Skeletal muscle cell (primary cell): ENCODE data around the gene MRTFB.
A peak's percentile ranks its signal among the peaks of the same experiment; 100 is the strongest.

Experiments
- DNase-seq: peaks from one replicate; pipeline ENCODE4 v3.0.0-alpha.2; 2010; ENCODE audit warnings: low read depth
- H3K4me3 ChIP-seq: 2 replicates; pipeline ENCODE4 v1.5.1; 2011; ENCODE audit warnings: low read depth, mild to moderate bottlenecking, control low read depth, low read length, moderate library complexity

Gene MRTFB

DNA sequence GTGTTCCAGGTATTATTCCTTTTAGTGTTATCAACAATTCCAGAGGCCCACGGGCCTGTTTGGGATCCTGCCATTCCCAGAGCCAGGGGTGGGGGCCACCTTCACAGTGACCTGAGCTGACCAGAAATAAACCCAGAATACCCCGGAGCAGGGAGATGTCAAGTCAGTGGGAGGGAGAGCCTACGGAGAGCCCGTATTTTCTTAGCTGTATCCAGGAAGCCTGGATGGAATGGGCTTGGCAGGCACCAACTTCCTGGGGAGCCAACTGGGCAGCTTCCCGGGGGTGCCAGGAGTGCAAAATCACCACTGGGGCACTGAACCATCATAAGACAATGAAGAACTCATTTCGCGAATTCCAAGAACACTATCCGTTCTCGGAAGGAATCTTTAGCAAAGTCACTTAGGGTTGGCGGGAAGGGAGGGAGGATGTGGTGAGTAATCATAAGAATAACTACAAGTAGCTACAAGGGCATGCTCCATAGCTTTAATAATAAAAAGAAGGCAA, 13.2 kb upstream of the MRTFB start:
- no peak overlapping the region for H3K4me3 ChIP-seq
- DNase-seq: no peak

DNA sequence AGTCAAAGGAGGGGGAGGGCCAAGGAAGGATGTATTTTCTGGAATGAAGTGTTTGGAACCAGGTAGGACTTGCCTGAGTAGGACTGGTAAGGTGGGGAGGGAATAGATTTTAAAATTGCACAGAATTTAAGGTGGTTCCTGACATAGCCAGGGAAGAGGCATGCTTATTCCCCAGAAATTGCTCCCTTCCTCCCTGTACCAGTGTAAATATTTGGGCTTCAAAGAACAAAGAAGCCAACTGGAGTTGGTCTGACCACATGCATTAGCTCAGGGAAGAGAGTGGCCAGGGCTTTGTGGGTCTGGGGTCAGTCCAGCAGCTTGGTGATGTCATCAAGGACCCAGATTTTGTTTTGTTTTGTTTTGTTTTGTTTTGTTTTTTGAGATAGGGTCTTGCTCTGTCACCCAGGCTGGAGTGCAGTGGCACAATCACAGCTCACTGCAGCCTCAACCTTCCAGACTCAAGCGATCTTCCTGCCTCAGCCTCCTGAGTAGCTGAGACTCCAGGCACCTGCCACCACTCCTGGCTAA, 9.3 kb upstream of the MRTFB start:
- H3K4me3 ChIP-seq: no peak overlapping the region
- DNase-seq: no peak

DNA sequence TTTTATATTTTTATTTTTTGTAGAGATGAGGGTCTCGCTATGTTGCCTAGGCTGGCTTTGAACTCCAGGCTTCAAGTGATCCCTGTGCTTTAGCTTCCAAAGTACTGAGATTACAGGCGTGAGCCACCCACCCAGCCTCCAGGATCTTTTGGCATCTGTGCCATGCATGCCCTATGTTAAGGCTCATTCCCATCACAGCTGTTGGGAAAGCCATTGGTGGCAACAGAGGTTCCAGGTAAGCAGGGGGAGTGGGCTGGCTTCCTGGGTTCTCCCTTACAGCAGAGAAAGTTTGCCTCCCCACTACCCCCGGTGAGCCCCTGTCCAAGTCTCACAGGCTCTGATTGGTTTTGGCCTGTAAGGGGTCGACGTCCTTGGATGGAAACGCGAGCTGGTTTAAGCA, 8.9 kb upstream of the MRTFB start:
- H3K4me3 ChIP-seq: no peak overlapping the region
- DNase-seq: no peak

DNA sequence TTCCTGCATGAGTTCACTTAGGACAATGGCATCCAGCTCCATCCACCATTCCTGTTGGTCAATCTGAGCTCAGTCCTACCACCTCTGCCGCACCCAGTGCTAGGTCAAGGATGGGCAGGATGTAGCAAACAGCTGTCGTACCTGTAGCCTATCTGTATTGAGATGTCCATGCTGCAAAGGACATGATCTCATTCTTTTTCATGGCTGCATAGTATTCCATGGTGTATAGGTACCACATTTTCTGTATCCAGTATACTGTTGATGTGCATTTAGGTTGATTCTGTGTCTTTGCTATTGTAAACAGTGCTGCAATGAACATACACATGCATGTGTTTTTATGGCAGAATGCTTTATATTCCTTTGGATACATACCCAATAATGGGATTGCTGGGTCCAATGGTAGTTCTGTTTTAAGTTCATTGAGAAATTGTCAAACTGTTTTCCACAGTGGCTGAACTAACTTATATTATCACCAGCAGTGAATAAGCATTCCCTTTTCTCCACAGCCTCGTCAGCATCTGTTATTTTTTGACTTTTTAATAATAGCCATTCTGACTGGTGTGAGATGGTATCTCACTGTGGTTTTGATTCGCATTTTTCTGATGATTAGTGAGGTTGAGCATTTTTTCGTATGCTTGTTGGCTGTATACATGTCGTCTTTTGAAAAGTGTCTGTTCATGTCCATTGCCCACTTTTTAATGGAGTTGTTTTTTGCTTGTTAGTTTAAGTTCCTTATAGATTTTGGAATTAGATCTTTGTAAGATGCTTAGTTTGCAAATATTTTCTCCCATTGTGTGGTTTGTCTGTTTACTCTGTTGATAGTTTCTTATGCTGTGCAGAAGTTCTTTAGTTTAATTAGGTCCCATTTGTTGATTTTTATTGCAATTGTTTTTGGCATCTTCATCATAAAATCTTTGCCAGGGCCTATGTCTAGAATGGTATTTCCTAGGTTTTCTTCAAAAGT, 7.2 kb upstream of the MRTFB start:
- DNase-seq: no peak

DNA sequence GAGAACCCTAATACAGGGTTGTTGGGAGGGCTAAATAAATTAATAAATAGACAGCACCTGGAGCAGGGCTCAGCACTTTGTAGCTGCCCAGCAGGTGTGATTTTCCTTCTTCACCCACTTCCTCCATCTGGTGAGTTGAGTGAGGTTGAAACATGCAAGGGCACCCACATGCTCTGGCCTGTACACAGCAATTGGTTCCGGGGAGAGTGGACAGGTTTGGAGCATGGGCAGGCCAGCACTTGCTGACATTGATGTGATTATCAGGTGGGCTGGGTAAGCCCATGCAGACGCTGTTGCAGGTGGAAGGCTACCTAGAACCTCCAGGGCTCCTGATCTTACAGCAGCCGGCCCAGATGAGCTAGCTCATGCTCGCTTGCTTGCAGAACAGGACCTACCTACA, 1.3 kb upstream of the MRTFB start:
- no peak for DNase-seq
- no peak overlapping the region for H3K4me3 ChIP-seq

More for the DNA sequence above, 7.2 kb upstream of the MRTFB start:
- no peak overlapping the region for H3K4me3 ChIP-seq

DNA sequence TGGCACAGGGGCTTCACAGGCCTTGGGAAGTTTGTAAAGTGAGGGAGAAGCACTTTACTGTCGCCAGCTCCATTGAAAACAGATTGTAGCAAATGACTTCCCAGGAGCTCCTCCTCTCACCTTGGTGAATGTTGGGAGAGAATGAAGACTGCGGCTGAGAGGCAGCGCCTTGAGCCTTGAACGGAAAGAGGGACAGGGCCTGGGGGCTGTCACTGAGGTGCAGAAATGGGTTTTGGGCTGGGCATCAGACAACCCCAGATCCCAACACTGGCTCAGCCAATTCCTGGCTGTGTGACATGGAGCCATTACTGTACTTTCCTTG, 603 bp upstream of the MRTFB start:
- peak overlapping the region; percentile 64 for H3K4me3 ChIP-seq
- no peak for DNase-seq

DNA sequence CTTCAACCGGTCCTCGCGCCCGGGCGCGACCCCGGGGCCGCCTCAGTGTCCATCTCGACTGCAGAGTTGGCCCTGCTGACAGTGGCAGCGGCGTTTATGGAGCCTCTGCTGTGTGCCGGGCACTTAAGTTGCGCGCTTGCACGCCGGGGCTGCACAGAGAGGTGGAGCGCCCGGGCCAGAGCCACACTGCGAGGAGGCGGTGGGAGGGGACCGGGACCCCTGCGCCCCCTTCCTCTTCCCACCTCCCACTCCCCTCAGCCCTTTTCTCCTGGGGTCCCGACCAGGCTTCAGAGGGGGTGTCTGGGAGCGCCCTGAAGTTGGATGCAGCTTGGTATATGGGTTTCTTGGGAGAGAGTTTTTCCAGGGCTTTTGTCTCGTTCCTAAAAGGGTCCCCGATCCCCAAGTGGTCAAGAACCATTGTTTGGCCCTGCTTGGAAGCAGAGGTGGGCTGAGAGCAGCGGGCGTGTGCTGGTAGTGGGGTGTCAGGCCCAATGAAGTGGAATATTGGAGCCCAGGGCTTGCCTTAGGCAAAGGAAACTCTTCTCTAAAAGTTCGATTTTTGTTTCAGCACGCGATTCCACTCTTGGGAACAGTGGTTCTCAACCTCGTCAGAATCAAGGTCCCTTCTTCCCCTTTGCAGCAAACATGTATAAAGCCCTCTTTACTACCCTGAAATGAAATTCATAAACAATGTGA, 605 bp downstream of the MRTFB start:
- DNase-seq: no peak
- H3K4me3 ChIP-seq: peak overlapping the region; percentile 64

DNA sequence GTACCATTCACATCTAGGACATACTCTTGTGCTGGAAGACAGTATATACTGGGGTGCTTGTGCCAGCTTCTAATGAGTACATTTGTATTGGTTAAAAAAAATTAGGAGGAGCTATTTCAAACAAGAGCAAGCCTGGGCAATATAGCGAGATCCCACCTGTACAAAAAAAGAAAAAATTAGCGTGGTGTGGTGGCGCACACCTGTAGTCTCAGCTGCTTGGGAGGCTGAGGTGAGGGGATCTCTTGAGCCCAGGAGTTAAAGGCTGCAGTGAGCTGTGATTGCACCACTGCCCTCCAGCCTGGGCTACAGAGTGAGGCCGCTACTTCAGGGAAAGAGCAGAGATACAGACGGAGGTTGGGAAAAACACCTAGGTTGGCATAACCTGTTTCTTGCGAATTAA, 1.2 kb downstream of the MRTFB start:
- no peak for DNase-seq
- H3K4me3 ChIP-seq: peak overlapping the region; percentile 64

DNA sequence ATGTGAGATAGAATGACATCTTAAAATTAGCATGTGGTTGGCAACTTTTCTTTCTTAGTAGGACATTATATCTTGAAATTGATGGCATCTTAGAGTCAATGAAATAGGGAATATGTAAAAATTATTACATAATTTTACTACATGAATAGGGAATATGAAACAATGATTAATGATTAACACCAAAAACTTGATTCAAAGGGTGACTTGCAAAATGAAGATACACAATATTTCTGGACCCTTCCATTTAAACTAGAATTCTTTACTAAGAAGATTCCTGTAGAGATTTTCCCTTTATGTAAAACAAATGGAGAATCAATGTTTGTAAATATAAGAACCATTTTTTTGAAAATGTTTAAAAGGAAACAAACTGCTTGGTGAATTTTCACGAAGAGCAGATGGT, 3.4 kb downstream of the MRTFB start:
- no peak overlapping the region for H3K4me3 ChIP-seq
- no peak for DNase-seq

DNA sequence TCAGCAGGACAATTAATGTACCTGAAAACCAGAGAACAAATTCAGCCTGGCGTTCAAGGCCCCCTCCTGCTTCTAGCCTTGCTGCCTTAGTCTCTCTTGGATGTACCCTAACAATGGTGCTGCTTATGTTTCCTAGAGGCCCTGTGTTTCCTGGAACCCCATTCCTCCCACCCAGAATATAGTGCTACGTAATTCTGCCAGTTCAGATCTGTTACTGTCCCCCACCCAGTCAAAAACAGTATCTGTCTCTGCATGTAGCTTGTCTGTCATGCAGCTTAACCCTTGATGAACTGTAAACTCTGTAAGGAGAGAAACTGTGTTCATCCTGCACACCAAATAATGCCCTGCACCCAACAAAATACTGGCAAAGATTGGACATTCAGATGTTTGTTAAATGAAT, 6.8 kb downstream of the MRTFB start:
- H3K4me3 ChIP-seq: no peak overlapping the region
- no peak for DNase-seq

DNA sequence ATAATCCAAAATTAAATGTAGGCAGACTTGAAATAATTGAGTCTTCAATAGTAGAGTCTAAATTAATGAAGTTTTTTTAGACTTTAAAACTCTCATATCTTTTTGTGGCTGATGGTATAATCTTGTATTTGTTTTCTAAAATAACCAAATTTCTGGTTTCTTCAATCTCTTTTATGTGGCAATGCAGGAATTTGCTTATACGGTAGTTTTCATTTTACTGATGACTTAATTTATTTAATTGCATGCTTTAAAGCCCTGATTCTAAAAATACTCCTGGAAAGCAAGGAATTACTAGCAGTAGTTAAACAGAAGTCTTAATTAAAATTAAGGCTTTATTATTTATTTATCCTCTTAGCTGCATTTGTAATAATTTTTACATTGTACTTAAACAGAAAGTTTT, 15.4 kb downstream of the MRTFB start:
- DNase-seq: no peak
- no peak overlapping the region for H3K4me3 ChIP-seq

DNA sequence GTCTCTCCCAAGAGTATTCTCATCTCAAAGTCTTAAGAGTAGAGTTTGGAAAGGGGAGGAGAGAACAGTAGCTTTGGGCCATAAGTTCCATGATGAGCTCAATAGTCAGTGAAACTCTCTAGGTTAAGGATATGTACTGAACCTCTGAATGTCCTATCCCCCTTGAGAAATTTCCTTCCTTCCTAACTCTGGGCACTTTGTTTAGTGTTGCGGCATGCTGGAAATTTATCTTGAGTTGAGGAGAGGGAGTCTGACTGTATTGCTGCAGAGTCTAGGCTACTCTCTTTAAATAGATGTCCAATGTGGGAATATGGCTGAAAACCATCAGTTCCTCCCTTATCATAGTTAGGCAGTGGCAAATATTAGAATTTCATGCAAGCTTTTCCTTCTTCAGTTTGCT, 16.1 kb downstream of the MRTFB start:
- H3K4me3 ChIP-seq: no peak overlapping the region
- no peak for DNase-seq

DNA sequence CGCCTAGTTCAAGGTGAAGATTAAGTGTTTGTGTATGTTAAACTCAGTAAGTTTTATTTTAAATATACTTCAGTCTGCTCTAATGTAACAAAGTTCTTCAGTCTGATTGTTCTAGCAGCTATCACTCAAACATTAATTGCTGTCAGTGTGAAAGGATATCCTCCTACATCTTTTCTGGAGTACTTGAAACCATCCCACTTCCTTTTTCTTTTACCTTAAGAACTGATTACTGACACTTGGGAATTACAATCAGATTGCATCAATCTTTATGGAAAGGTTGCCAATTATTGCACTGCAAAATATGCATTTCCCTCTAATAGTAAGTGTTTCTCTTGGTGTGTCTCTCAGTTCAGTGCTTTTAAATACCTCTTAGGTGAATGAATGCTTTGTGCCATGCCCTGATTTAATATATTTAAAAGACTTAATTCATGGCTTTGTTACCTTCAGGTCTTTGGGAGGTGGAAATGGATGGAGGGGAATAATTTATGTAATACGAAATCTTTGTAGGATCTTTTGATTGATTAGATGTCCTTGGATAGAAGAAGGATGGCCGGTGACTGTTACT, 16.6 kb downstream of the MRTFB start:
- H3K4me3 ChIP-seq: no peak overlapping the region
- no peak for DNase-seq

DNA sequence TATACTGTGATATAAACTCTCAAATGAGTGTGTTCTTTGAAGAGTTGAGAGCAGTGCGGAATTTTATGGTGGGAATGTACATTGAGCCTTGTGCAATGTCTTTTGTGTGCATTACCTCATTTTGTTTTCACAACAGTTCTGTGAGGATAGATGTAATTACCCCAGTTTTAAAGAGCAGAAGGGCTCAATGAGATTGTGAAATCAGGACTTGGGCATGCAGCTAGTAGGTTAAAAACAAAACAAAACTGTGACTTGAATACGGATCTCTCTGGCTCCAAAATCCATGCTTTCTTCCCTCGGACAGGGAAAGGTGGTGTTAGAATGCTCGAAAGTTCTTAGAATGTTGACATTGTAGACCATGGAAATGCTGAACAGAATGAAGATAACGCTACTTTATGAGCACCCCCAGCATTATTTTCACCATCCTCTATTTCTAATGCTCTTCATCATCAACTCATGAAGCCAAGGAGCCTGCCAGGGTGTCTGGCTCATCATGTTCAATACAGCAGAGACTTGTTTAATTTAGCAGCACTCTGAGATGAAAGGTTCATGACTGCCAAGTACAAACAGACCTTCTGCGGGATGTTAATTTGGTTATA, 17.1 kb downstream of the MRTFB start:
- DNase-seq: peak; percentile 53
- H3K4me3 ChIP-seq: no peak overlapping the region

DNA sequence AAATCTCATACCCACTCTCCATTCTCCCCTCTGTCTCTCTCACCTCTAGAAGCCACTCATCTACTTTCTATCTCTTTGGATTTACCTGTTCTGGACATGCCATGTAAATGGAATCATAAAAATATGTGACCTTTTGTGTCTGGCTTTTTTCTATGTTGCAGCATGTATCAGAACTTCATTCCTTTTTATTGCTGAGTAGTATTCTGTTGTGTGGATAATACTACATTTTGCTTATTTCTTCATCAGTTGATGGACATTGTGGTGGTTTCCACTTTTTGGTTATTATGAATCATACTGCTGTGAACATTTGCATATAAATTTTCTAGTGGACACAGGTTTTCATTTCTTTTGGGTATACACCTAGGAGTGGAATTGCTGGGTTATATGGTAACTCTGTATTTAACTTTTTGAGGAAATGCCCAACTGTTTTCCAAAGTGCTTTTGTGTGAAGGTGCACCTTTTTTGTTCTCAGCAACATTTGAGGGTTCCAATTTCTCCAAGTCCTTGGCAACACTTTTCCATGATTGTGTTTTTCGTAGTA, 18.2 kb downstream of the MRTFB start:
- no peak for DNase-seq
- H3K4me3 ChIP-seq: no peak overlapping the region

DNA sequence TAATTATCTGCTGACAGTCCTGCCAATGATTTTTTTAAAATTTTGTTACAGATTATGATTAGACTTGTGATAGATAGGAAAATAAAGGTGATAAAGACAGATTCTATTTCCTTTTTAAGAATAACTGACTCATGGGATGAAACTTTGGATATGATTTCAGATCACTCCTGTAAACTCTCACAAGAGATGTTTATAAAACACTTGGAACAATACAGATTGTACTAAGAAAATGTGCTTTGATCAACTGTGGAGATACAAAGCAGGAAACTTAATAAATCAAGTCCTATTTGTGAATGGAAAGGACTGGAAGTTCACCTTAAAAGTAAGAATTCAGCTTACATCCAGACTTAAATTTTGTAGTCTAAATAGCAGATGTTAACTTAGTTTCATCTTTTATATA, 21.4 kb downstream of the MRTFB start:
- no peak overlapping the region for H3K4me3 ChIP-seq
- DNase-seq: no peak

DNA sequence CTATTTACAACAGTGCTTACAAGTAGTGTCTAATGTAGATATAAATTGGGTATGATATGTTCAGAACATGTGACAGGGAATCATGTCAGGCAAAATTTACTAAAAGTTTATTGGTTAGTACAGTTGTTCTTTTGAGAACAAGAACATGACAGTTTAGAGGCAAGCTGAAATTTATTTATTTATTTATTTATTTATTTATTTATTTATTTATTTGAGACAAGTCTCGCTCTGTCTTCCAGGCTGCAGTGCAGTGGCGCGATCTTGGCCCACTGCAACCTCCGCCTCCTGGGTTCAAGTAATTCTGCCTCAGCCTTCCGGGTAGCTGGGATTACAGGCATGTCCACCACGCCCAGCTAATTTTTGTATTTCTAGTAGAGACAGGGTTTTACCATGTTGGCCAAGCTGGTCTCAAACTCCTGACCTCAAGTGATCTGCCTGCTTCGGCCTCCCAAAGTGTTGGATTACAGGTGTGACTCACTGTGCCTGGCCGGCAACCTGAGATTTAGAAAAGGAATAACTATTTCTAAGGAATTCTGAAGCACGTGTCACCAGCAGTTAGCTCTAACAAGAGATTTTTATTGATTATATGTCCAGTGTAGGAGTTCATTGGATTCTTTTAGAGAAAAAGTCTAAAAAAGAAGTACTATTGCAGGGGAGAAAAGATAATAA, 24.9 kb downstream of the MRTFB start:
- no peak overlapping the region for H3K4me3 ChIP-seq

DNA sequence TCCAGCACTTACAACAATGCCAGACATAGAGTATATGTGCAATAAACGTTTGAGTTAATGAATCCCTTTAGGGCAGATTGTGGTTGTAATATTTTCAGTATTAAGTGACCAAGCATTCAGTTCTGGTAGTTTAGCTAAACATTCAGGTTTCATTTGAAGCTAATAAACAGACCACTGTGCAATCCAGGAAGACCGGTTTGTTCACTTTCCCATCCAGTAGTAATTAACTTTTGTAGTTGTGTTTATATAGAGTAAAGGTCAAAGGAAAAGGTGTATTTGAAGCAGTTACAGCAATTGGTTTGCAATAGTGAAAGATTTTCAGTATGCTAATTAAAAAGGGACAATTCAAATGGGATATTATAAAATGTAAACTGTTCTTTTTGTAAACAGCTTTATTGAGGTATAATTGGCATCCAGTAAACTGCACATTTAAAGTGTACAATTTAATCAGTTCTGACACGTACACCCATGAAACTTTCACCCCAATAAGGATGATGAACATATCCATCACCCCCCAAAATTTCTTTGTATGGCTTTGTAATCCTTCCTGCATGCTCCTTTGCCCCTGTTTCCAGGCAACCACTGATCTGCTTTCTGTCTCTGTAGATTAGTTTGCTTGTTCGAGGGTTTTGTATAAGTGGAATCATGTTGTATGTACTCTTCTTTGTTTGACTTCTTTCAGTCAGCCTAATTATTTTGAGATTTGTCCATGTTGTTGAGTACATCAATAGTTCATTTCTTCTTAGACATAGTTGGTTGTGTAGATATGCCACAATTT, 26.3 kb downstream of the MRTFB start:
- no peak for DNase-seq
- no peak overlapping the region for H3K4me3 ChIP-seq

More for the DNA sequence above, 24.9 kb downstream of the MRTFB start:
- DNase-seq: no peak
